Right cardiac atrium (tissue), 5 donors: ENCODE measurements around the gene PANK2. TPM values are rescaled to one million over a fixed set of nuclear protein-coding genes. Genes with fewer than 3 reads are reported as not detected.

Experiments used
- ATAC-seq, 2 donors: fragments of 200-7000 bp; cut with Tn5 transposase; one replicate each; pipeline versions ENCODE4 v1.8.0 to v1.9.1; 2020; ENCODE audit warnings: moderate library complexity in 2 of 2, mild to moderate bottlenecking in 1 of 2
- DNase-seq, 3 donors: peaks; one replicate each; pipeline ENCODE4 v3.0.0-alpha.2; 2020
- H3K27ac ChIP-seq: one replicate; pipeline ENCODE4 v1.5.1; 2013; ENCODE audit warnings: mild to moderate bottlenecking, low read length, control low read depth, moderate library complexity
- H3K27me3 ChIP-seq: one replicate; pipeline ENCODE4 v1.6.1; 2013; ENCODE audit not compliant: control insufficient read depth, insufficient read depth
- H3K4me1 ChIP-seq: one replicate; pipeline ENCODE4 v1.6.1; 2013; ENCODE audit warnings: low read length; ENCODE audit not compliant: control insufficient read depth, insufficient read depth
- H3K4me3 ChIP-seq: one replicate; pipeline ENCODE4 v1.5.1; 2013; ENCODE audit warnings: low read length, control low read depth
- H3K9me3 ChIP-seq: one replicate; pipeline ENCODE4 v1.6.1; 2013; ENCODE audit warnings: low read length; ENCODE audit not compliant: control insufficient read depth
- whole genome bisulfite sequencing: extraction: QIAGEN DNeasy Blood & Tissue Kit; methylation state at CpG from one replicate; pipeline ENCODE4 v1.1.7; 2013; 5-methylcytosine and 5-hydroxymethylcytosine counted together
- intact Hi-C, 4 donors: fragments of 100-400 bp; cut with DNase I; formaldehyde crosslinking; loops; one replicate each; pipeline versions ENCODE4 v1.11.0 to v1.14.0; 2022 to 2023
- polyA plus RNA-seq: library from polyadenylated mRNA; stranded (reverse); fragments of 200-250 nt; gene quantifications from one replicate; pipeline ENCODE4 v1.2.3, GENCODE V29; 2013
- total RNA-seq, 4 donors: library from RNA; stranded (reverse); fragmentation: NEBNext Ultra II Directional; extraction: Animal tissue kit (Norgen Biotek cat#: 25700); gene quantifications; one replicate each; pipeline ENCODE4 v1.2.1, GENCODE V29; 2021
- donor health status: healthy with polysubstance abuse.
- donor health status: DM: no; HTN: yes; CAD: no.
- donor health status: DM: no; HTN: no; CAD: no.
- donor health status: DM: no; HTN: yes; CAD: no; lungs with severe emphysema.
- donor health status: DM: yes; HTN: yes; CAD: no.

PANK2 gene
- total and polyA plus RNA-seq, 5 donors = 16.2 to 24.4 (median 23.1) TPM

DNA sequence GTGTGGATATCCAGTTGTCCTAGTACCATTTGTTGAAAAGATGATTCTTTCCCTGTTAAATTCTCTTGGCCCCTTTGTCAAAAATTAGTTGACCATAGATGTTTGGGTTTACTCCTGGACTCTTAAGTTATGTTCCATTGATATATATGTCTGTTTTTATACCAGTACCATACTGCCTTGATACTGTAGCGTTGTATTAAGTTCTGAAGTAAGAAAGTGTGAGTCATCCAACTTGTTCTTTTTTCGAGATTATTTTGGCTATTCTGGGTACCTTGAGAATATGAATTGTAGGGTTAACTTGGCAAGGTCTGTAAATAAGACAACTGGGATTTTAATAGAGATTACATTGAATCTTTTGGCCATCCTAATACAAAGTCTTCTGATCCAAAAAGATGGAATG, 26.5 kb downstream of the PANK2 start:
- WGBS = 62% methylated on average over 2 of the region's 2 CpGs
- Histone ChIP-seq H3K9me3 (no peaks in the 10 kb centered on the region), H3K4me1 (peaks cover 5% of the 10 kb centered on the region), H3K4me3 (no peak overlapping the region), H3K27me3 (no peaks in the 10 kb centered on the region), H3K27ac (no peak overlapping the region)
- ATAC-seq = no peak
- intact Hi-C loops = no loop called here
- no peak for DNase-seq

DNA sequence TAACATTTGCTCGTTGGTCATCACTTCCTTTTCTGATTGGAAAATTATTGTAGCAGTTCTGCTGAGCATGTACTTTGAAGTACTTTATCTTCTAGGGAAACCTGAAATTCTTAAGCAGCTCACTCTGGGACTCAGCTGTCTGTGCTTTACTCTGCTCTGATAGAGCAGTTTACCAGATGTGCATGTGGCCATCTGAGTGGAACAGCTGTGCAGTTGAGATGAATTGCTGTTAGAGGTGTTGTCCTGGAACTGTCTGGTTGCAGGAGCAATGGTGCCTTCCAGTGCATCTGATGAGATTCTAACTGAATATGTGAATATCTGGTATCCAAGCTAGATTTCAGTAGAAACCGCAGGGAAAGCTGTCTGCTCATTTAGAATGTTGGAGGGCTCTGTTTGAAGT, 27.2 kb downstream of the PANK2 start:
- Histone ChIP-seq H3K4me3 (no peak overlapping the region), H3K27me3 (no peaks in the 10 kb centered on the region), H3K9me3 (no peaks in the 10 kb centered on the region), H3K4me1 (peaks cover 5% of the 10 kb centered on the region), H3K27ac (no peak overlapping the region)
- ATAC-seq = no peak
- 59% methylated on average over 2 of the region's 2 CpGs for WGBS
- intact Hi-C loops = no loop called here
- DNase-seq = no peak

DNA sequence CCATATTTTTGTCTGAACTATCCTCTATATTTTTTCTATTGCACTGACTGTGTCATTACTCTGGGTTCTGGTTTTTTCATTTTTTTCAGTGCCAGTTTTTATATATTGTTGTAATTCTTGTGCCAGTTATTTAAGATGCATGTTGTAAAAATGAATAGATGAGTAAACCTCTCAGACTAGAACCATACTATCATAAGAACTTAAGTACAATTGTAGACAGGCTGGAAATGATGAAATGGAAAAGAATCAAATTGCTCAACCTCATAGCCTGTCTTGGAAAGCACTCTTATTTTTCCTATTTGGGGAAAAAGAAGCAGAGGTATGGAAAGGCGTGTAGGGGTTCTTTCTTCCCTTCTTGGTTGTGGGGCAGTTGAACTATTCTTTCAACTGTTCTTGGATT, 30.2 kb downstream of the PANK2 start:
- Histone ChIP-seq H3K27me3 (no peaks in the 10 kb centered on the region), H3K4me3 (no peak overlapping the region), H3K4me1 (peaks cover 10% of the 10 kb centered on the region), H3K9me3 (no peaks in the 10 kb centered on the region), H3K27ac (no peak overlapping the region)
- ATAC-seq (no peak), DNase-seq (no peak)
- WGBS = 85% methylated on average over 1 of the region's 1 CpG
- intact Hi-C loops = no loop called here

DNA sequence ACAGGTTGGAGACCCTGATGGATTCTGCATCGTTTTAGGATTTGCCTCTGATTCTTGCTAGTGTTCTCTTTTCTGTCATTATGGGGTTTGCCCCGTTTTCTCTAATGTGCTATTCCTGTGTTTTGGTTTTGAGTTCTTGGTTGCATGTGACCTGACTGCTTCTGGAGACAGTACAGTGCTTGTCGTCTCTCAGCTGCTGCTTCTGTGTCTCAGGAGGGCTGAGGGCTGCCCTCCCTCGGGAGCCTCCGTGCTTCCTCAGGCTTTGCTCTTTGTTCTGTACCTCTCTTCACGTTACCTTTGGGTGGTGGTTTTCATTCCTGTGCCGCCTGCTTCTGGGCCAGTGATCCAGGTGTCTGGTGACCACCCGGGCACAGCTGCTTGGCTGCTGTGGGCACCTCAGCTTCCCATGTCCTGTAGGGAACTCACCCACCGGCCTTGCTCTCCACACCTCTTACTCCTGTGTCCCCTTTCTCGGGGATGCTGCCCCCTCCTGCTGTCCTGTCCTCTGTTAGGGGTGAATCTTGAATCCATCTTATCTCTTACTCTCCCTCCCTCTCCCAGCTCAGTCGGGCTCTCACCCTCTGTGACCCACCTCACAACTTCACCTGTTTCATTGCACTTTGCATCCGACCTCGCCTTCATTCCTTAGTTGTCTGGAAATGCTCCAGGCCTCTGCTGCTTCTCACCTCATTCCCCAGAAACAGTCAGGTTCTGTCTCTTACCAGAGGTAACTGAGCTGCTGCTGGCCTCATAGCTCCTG, 33.2 kb downstream of the PANK2 start:
- ATAC-seq (no peak), DNase-seq (no peak)
- Histone ChIP-seq H3K9me3 (no peaks in the 10 kb centered on the region), H3K27ac (no peak overlapping the region), H3K4me3 (no peak overlapping the region), H3K4me1 (peaks cover 5% of the 10 kb centered on the region), H3K27me3 (no peaks in the 10 kb centered on the region)
- intact Hi-C loops = no loop called here
- 67% methylated on average over 13 of the region's 13 CpGs for WGBS

DNA sequence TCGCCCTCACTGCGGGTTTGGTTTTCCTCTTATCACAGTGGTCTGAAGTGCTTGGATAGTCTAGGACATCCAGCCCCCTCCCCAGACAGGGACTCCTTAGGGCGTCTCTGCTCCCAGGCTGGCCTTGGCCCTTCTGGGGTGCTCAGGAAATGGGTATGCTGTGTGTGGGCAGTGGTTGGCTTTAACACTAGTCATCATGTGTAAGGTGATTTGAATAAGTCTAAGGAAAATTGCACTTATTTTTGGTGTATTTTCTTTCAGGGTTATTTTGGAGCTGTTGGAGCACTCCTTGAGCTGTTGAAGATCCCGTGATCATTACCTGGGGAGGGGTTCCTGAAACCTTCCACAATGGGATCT, 33.8 kb downstream of the PANK2 start:
- Histone ChIP-seq H3K4me3 (no peak overlapping the region), H3K4me1 (peaks cover 8% of the 10 kb centered on the region), H3K27ac (no peak overlapping the region), H3K27me3 (no peaks in the 10 kb centered on the region), H3K9me3 (no peaks in the 10 kb centered on the region)
- intact Hi-C loops = no loop called here
- ATAC-seq (no peak), DNase-seq (no peak)
- 75% methylated on average over 4 of the region's 4 CpGs for WGBS

DNA sequence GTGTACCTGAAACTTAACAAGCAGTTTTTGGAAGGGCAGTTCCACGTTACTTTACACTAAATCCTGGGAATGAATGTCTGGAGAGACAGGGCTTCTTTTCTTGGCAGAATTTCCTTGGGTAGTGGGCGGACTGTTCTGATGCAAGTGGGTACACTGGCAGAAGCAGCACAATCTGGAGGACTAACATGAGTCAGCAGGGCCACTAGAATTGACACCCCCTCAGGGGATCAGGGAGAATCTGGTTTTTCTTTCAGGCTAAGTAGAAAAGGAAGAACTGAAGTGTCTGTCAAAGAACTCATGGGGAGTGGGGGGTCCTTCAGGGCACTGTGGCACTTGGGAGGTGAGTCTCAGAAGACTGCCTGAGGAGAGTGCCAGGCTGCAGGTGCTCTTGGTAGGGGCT, 34.6 kb downstream of the PANK2 start:
- H3K27me3 ChIP-seq = no peaks in the 10 kb centered on the region
- intact Hi-C loops = no loop called here
- H3K4me3 ChIP-seq = no peak overlapping the region
- DNase-seq (no peak), ATAC-seq (no peak)
- peaks cover 10% of the 10 kb centered on the region for H3K4me1 ChIP-seq
- 69% methylated on average over 2 of the region's 2 CpGs for WGBS
- H3K9me3 ChIP-seq = no peaks in the 10 kb centered on the region
- H3K27ac ChIP-seq = no peak overlapping the region

DNA sequence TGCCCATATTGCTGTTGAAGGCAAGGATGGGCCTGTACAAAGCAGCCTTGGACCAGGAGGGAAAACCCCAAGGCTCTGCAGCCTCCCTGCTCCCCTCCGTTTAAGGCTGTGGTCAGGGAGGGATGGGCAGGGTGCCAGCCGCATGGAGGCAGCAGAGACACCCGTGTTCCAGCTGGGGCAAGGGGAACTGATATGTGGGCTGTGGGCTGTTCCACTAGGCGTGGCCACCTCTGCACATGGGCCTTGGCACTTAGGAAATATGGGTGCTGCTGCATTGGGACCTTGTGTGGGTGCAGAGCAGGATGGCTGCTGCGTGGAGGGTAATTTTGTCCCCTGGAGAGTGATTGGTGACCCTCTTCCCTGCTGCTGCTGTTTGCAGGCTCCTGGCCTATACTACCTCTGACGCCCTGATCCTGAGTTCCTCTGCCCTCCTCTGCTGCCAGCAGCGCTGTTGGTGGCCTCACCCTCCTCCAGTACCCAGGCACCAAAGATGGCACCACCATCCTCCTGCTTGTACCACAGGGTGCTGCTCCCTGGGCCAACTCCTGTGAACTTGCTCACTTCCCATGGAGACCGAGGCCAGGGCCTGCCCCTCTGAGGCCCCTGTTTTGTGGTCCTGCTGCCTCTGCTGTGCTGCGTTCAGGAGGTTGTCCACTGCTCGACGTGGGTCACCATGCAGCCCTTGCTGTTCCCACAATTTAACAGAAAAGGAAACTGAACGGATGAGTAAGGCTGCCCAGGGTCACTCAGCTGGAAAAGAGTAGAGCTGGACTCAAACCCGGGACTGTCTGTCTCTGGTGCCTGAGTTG, 35.3 kb downstream of the PANK2 start:
- Histone ChIP-seq H3K27ac (no peak overlapping the region), H3K4me1 (peaks cover 14% of the 10 kb centered on the region), H3K4me3 (no peak overlapping the region), H3K9me3 (no peaks in the 10 kb centered on the region), H3K27me3 (no peaks in the 10 kb centered on the region)
- ATAC-seq (peak; percentile 20 to 30), DNase-seq (peak; percentile 45 to 83 (median 76))
- intact Hi-C loops = no loop called here
- 64% methylated on average over 13 of the region's 13 CpGs for WGBS

DNA sequence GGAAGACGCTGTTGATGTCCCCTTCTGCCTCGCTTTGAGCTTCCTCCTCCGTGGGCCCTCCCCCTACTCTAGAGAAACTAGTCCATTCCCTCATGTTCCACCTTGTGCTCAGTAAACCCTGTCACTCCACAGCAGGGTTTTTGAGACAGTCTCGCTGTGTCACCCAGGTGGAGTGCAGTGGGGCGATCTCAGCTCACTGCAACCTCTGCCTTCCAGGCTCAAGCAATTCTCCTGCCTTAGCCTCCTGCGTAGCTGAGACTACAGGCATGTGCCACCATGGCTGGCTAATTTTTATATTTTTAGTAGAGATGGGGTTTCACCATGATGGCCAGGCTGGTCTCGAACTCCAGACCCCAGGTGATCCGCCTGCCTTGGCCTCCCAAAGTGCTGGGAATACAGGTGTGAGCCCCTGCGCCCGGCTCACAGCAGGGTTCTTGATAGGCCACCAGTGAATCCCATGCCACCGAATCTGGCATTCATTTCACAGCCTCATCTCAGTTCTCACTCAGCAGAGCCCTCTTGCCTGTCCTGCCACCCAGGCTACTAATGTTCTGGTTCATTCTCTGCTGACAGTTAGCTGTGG, 36.0 kb downstream of the PANK2 start:
- intact Hi-C loops = no loop called here
- H3K27ac ChIP-seq = no peak overlapping the region
- H3K9me3 ChIP-seq = no peaks in the 10 kb centered on the region
- ATAC-seq (no peak), DNase-seq (no peak)
- H3K4me1 ChIP-seq = peaks cover 14% of the 10 kb centered on the region
- no peaks in the 10 kb centered on the region for H3K27me3 ChIP-seq
- 91% methylated on average over 11 of the region's 11 CpGs for WGBS
- no peak overlapping the region for H3K4me3 ChIP-seq

DNA sequence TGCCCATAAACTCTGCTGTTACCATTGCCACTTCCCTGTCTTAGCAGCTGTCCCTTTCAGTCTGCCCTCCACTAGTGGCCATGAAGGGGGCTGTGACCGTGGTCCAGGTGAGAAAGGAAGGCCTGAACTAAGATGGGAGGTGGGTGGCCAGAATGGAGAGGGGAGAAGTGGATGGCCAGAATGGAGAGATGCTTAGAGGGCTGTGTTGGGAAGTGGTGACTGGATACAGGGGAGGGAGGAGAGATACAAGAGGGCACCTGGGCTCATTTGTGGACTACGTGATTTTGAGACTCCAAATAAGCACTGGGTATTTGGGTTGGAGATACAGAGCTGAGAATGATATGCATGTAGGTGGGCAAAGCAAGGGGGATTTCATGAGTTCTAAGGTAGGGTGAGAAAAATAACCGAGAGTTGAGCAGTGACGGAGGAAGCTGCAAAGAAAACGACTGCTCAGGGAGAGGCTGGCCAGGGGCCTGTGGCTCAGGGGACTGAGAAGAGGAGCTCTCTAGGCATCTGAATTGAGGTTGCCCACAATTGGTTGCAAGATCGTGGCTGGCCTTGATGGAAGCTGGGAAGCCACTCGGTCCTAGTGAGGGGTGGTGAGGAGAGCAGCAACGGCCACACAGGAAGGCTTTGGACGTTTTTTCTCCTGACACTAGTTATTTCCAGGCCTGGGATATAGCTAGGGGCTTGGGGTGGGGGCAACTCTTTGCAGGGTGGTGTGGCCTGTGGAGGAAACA, 36.9 kb downstream of the PANK2 start:
- no peak for DNase-seq
- Histone ChIP-seq H3K27ac (no peak overlapping the region), H3K27me3 (no peaks in the 10 kb centered on the region), H3K4me1 (peaks cover 14% of the 10 kb centered on the region), H3K9me3 (no peaks in the 10 kb centered on the region), H3K4me3 (no peak overlapping the region)
- 68% methylated on average over 9 of the region's 9 CpGs for WGBS
- intact Hi-C loops = no loop called here
- ATAC-seq = no peak

DNA sequence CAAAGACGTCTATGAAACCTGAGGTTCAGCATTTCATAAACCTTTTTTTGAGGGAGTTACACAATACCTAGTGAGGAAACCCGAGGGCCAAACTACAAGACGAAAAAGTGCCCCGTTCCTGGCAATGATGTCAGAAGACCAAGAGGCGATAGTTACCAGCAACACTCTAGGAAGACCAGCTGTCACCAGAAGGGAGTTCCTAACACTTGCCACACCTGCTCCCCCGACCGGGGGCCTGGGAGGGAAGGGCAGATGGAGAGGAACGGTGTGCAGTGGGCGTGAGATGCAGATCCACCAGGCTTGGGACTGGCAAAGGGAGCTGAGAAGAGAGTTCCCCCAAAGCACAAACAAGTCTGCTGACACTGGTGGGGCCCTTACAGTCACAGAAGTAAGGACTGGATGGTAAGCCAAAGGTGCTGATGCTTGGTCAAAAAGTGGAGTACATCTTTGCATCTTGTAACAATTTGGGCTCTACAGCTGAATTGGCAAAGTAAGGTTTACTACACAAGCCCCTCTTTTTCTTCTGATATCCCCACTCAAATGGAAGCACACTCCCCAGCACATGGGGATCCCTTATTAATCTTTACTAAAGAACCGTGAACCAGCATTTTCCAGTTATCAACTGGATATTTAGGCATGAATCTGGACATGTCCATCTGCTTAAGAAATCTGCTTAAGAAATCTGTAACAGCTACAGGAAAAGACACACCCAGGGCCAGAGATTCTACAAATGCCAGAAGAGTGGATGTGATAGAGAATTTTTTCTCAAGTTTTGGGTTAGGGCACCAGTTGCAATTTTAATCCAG, 38.5 kb downstream of the PANK2 start:
- Histone ChIP-seq H3K4me3 (no peak overlapping the region), H3K4me1 (peaks cover 18% of the 10 kb centered on the region), H3K9me3 (no peaks in the 10 kb centered on the region), H3K27me3 (no peaks in the 10 kb centered on the region), H3K27ac (no peak overlapping the region)
- 38% methylated on average over 10 of the region's 10 CpGs for WGBS
- intact Hi-C loops = no loop called here
- ATAC-seq = peak in 1 of 2 donors; percentile 6
- no peak for DNase-seq
